HG02943 (cell line): ENCODE measurements around the gene NEDD9.

Source experiments
- ATAC-seq: cut with Tn5 transposase; IDR thresholded peaks from one replicate; pipeline ENCODE4 v1.9.1; 2021; ENCODE audit warnings: mild to moderate bottlenecking, low read depth, moderate library complexity; ENCODE audit not compliant: unreplicated experiment

NEDD9 gene

DNA sequence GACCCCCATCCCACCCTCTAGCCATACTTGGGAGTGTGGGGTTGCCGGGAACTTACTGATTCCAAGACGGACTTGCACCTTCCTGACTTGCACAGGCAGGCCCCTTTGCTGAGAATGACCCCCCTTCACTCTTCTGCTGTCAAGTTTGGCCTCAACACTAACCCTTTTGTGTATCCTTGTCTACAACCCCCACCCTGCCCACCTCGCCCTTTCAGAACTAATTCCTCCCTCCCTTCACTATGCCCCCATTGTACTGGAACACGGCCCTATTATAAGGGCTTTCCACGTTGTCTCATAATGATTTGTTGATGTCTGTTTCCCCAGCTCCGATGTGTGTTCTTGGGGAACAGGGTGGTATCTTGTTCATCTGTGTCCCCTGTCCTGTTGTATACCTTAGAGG lies 4.4 kb upstream of the NEDD9 start:
- no peak for ATAC-seq

DNA sequence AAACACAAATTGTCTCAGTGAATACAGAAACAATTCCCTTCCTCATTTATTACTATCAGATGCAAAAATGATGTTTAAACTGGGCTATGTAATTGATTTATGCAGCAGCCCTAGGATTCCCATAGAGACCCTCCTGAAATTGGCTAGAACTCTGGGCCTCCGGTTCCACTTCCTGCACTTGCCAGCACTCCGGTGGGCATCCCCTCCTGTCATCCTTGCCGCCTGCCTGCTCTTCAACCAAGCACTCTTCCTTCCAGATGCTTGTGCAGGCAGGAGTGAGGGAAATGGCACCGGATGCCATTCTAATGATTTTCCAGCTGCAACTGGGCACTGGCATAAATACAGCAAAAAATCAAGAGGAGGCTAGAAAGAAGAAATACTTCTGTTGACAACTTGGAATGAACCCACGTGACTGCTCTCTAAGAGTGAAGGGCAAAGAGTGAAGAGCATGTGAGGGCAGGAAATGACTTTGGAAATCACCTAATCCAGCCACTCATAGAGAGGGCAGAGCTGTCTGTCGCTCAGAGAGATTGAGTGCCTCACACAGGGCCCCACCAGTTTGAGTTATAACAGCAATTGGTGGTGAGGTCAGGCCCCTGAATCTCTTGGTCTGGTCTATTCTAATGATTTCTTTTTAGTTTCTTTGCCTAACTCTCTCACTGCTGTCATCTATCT lies 3.7 kb upstream of the NEDD9 start:
- ATAC-seq: no peak

DNA sequence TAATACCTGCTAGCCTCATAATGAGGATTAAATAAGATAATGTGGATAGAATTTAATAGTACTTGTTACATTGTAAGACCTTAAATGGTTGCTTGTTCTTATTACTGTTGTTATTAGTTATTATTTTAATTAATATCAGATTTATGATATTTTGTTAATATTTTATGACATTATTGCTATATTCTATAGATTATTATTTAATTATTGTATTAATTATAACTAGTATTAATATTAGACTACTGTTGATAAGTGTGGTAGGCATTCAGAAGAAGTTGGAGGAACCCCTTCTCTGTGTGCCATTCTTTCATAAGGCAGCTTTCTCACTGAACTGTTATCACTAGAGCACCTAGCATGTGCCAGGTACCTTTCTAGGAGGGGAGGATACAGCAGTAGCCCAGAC lies 2.6 kb upstream of the NEDD9 start:
- no peak for ATAC-seq

DNA sequence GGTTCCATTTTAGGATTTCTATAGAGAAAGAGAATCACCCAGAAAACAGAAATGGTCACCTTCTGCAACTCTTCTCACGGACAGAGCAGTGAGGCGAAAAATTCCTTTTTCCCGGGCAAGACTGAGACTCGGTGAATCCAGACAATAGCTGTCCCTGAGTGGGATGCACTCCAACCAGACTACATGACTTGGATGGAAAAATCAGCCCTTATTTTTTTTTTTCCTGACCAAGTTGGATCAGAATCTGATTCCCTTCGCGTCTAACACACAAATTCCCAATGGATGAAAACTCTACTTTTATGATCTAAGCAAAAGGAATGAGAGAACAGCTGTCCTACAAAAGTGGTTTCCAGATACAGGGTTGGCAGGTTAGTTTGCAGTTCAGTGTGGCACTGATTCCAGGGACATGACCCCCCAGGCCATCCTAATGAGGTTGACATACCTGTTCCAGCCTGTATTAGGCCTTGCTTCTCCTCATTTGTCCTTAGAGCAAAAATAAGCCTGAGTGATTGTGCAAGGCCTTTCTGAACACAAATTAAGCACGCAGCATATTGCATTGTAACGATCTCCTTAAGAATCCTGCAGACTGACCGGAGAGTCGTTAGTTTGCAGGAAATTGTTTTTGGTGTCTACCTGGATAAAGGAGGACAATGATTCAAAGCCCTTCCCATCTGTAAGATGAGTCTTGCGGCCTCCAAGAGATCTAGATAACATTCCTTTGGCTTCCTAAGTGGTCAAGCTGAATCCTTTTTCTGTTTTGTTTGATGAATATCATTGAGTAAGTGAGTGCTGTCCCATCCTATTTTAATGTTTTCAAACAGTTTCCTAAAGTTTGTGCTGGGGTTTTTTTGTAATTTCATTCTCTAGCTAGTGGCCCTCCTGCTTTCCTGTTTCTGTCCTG lies 1.5 kb upstream of the NEDD9 start:
- ATAC-seq: no peak

DNA sequence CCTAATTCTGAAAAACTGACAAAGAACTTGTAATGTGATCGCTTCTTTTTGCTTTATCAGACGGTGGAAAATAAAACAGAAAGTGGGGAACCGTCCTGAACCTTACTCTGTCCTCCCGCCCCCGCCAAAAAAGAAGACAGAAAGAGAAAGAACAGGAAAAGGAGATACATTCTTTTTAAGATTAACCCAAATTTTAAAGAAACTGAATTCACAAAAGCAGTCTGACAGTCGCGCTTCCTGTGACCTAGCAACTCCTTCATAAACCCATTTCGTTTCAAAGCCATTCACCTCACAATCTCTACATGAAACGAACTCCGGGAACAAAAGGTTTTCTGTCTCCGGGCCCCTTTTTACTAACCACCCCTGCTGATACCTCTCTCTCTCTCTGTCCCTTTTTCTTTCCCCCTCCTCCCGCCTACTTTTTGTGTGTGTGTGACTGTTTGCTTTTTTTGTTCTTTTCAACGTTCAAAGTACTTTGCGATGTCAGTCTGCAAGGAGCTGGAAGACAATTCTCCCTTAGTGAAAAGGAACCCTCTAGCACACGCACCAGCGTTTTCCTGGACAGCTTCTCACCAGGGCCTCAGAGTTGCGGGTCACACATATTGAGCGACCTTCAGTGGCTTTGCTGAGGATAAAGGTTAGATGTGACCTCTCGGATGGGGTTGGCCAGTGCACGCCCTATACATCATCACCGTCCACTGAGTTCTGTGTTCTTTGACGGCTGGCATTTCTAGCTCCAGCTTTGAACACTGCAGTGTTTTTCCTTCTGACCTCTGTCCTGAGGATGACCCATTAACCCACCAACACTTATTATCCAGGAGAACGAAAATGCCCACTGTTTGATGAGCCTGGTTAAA lies 530 bp upstream of the NEDD9 start:
- no peak for ATAC-seq

DNA sequence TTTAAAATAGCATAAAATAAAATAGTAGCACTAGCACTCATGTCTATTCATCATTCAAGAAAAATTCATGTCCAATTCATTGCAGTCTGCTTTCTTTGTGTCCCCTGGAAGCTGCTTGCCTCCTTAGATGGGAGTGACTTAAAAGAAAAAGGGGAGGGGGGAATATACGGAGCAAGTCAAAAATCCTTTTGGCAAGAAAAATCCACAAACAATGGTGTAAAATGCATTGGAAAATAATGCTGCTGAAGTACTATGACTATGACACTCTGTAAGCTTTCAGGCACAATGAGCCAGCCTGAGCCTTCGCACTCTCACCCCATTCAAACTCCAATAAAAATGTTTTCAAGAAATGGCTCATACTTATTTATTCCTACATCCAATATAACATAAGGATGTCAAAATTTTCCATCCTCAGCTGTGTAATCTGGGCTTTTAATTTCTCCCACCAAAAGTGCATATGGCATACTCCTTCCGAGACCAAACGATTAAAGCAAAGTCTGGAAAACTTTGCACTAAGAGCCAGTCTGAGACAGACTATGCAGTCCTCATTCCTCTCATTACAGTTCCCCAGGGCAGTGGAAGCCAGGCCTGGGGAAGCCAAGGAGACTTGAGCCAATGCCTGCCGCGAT lies 790 bp downstream of the NEDD9 start:
- no peak for ATAC-seq

DNA sequence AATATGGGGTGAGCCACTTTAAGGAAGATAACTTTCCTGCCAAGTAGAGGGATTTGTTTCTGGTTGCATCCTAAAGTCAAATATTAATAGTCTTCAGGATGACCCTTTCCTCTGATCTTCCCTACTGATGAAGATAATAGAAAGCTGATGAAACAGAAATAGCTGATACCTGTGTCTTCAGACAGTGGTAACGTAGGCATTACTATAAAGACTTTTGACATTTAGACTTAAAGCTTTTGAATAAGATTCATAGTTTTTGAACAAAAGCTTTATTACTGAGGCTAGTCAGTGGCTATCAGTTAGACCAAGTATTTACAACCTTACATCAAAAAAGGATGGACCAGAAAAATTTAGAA lies 1.4 kb downstream of the NEDD9 start:
- no peak for ATAC-seq

DNA sequence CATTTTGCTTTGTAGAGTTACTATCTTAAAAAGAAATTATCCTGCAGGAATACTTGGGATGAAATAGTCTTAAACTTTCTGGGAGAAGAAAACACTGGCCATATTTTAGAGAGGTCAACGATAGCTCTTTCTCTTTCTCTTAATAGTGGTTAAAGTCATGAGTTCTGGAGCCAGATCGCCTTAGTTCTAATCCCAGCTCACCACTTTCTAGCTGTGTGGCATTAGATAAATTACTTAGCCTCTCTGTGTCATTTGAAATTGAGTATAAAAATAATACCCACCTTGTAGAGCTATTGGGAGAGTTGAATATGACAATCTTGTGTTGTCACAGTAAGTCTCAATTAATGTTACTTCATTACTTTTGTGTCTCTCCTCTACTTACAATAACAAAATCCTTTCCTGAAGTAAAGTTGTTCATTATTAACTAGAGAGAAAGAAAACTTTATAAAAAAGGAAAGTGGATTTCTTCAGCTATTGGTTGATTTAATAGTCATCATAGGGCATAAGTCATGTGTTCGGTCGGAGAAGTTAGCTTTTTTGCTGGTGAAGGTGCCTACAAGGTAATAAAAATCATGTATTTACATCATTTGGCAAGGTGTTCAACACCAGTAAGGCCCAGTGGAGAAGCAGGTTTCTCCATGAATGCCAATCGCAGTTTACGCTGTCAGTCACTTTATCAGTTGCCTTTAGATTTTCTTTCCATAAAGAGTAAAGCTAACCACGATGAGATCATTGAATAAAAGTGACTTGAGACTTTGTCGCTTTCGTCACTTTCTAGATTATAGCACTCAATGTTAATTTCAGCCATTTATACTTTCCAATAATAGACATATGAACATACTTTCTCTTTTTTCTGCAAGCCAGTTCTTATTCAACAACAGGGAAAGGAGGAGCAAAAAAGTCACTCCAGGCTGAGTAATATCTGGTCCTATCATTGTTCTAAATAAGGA lies 2.0 kb downstream of the NEDD9 start:
- ATAC-seq: no peak

DNA sequence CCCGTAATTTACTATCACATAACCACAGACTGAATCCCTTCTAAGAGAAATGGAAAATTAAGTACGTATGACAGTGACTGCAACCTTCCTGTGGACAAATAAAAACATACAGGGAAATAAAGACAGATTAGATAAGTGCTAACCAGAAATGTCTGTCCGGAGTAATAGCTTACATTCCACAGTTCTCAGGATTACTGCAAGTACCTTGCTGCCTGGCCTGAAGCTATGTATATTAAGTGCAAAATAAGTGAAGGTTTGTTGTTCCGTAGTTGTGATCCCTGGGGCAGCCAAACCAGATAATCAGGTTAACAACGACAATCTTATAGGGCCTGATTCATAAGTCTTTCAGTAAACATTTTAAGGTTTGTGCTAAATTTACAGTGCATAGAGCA lies 2.8 kb downstream of the NEDD9 start:
- ATAC-seq: no peak

DNA sequence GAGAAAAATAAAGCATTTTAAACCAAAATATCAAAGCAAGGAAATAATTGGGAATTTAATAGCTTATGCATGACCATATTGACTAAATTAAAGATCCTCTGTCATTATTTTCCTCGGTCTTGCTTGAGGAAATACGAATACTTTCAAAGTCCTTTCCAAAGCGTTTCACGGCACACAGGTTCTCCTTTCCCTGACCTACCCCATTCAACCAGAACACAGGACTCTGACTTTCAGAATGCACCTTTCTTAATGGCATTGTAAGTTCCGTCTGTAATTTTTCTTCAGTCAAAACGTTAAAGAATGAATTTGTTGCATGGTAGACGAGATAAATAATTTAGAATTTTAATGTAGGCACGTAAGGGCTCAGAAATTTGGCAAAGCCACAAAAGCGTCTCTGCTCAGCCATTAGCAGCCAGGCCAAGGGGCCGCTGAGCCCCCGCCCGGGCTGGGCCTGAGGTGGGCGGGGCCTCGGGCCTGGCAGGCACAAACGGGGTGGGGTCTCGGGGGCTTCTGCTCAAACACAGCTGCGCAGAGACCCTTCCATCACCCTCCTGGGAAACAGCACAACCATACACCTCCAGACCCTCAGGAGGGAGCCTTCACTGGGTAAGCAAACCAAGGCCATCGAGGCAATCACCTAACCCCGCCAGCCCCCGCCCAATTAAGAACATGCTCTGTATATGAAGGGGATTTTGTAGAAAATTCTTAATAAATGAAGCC lies 3.4 kb downstream of the NEDD9 start:
- no peak for ATAC-seq

DNA sequence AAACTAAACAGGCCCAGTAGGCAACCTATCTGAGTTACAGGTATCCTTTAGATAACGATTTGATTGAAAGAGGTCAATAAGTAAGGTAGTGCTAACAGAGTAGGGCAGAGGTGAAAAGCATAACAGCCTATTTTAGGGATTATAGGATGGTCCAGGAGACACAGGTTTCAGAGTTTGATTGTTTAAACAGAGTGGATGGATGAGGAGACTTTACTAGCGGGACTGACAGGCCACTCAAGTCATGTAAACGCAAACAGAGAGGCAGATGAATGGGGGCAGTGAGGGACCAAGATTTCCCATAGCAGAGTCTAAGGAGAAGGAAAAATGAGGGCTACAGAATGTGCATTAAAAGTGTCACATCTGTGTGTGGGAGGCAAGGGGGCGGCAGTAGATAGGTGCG lies 4.8 kb downstream of the NEDD9 start:
- no peak for ATAC-seq

DNA sequence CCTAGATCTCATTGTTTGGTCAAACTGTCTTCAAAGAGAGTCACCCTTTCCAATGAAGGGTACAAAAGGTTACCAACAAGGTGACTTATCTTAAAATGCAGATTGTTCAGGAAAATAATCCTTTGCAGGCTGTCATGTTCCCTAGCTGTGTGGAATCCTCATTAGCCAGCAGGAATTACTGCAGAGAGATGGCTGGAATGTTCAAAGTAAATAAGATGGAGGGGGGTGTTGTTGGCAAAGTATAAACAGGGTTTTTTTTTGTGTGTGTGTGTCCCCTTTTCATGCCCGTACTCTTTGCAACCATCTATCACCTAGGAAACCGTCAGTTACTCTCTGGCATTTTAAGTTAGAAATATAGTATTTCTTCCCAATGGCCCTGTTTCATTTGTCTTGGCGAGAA lies 6.5 kb downstream of the NEDD9 start:
- no peak for ATAC-seq

DNA sequence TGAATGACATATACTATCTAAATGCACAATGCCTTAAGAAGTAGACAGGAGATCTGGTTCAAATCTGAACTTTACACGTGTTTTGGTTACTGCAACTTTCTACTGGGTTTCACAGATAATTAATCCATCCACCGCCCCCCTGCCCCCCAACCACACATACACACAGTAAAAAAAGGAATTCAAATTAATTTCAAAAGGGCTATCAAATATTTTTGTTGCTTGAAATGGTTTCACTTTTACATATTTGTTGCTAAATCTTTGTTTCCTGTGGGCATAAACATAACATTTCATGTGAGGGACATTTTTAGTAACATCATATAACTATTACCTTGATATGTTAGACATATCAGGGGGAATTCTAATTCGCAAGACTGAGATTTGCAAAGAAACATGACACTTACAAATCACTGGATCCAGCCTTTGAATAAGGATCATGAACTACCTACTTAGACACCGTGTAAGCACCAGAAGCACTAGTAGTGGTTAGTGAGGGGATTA lies 7.5 kb downstream of the NEDD9 start:
- no peak for ATAC-seq

DNA sequence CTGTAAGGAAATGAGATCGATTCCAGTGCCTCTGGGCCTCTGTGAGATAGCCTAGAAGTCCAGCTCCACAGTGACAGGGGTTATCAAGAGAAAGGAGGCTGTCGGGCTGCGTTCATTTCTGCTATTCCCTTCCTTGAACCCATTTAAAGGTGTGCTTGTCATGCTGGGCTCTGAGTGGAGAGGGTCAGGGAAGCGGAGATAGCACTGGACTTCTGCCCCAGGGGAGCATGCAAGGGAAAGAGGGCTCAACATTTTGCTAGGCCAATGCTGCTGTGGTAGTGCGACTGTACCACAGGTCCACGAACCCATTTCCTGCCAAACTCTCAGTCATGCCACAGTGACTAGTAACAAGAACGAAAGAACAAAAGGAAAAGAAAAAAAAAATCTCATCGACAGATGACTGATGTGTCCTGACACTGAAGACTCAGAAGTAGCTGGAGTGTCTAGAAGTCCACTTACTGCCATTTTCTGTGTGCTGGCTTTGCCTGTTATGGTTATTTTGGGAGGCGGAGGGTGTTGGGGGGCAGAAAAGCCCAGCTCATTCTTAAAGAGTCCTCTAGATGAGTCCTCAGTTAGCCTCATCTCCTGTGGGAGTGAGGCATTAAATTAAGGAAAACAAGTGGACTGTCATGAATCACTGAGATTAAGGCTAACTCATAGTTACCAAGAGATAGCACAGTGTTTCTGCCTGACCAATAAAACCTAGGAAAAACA lies 8.1 kb downstream of the NEDD9 start:
- no peak for ATAC-seq

DNA sequence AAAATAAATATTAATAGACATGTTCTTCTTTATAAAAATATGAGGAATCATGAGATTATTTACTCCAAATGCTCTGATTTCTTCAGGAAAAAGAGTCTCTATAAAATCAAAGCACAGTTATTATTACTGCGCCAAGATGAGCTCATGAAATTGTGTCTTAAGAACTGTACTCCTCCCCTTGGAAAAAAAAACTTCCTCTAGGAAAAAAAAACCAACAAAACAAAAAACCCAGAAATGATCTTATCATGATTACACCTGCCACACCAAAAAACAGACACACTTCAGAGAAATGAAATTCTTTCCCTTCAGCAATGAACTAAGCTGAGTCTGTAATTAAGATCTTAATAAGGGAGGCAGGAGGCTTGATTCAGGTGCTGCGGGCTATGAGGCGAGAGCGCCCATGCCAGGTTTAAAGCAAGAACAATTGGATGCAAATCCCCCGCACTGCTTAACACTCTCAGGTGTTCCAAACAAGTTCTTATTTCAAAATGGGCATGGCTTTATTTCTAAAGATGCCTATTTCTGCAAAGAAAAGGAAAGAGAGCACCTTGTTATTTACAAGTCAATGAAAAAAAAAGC lies 9.1 kb downstream of the NEDD9 start:
- ATAC-seq: no peak

DNA sequence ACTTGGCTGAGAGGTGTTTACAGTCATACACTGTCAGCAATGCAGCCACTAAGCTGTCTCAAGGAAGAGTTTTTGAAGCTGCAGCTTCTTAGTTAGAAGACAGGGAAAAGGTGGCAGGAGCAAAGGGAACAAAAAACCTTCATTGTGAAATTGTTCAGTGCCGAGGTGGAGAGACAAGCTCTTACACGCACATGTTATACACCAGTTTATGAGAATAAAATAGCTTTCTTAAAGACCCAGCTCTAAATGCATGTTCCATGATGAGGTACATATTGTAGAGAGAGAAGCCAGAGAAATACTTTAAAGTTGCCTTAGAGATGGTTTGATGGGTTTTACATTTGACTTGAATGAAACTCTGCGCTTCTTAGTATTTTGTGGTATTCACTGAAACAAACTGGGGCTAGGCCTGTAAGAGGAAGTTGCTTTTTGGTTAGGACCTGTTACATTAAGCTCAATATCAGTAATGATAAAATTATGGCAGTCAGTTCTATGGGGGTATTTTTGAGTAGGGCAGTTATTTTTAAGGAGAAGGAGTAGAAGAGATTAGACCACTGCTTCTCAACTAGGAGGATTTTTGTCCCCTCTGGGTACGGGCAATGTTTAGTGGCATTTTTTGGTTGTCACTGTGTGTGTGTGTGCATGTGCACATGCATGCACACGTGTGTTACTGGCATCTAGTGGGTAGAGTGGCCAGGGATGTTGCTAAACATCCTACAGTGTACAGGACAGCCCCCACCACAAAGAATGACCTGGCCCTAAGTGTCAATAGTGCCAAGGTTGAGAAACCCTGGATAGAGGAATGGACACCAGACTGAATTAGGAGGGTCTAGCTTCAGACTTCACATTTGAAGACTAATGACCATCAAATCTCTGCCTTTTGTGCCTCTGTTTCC lies 9.8 kb downstream of the NEDD9 start:
- no peak for ATAC-seq
